Activated CD8-positive, alpha-beta T cell treated with anti-CD3 and anti-CD28 coated beads for 36 hours (primary cell): ENCODE data around the gene FRRS1L. TPM values are rescaled to one million over a fixed set of nuclear protein-coding genes. Genes with fewer than 3 reads are reported as not detected.

ENCODE experiments used
- ATAC-seq: fragments of 200-7000 bp; cut with Tn5 transposase; one replicate; pipeline ENCODE4 v1.10.0; 2021; ENCODE audit warnings: mild to moderate bottlenecking, moderate library complexity
- CTCF ChIA-PET: fragments of 350-600 bp; sonication (Branson Sonifier 250); formaldehyde crosslinking; loops from one replicate; lab custom pipeline; 2021; ENCODE audit warnings: antibody characterized with exemption; lab: Charles Lee
- POLR2A ChIA-PET: fragments of 350-600 bp; sonication (Branson Sonifier 250); formaldehyde crosslinking; loops from one replicate; lab custom pipeline; 2021; ENCODE audit warnings: antibody characterized with exemption; lab: Charles Lee
- DNase-seq: peaks from one replicate; pipeline ENCODE4 v3.0.0-alpha.2; 2020
- H3K27ac Mint-ChIP-seq: one replicate; pipeline ENCODE4 v1.8.0; 2021; ENCODE audit warnings: mild to moderate bottlenecking, mixed read lengths
- H3K27me3 Mint-ChIP-seq: one replicate; pipeline ENCODE4 v1.8.0; 2021; ENCODE audit warnings: mixed read lengths
- H3K36me3 Mint-ChIP-seq: one replicate; pipeline ENCODE4 v1.8.0; 2021; ENCODE audit warnings: low read depth, mixed read lengths
- H3K4me1 Mint-ChIP-seq: one replicate; pipeline ENCODE4 v1.8.0; 2021; ENCODE audit warnings: low read depth, mixed read lengths
- H3K4me3 Mint-ChIP-seq: one replicate; pipeline ENCODE4 v1.8.0; 2021; ENCODE audit warnings: mild to moderate bottlenecking, moderate library complexity, mixed read lengths
- H3K9me3 Mint-ChIP-seq: one replicate; pipeline ENCODE4 v1.8.0; 2021; ENCODE audit warnings: mixed read lengths
- CTCF ChIP-seq: fragments of 200-600 bp; IDR thresholded peaks from one replicate; pipeline ENCODE4 v1.8.0; 2022; ENCODE audit warnings: antibody characterized with exemption, mild to moderate bottlenecking
- intact Hi-C: fragments of 100-400 bp; cut with micrococcal nuclease; formaldehyde crosslinking; loops from one replicate; pipeline ENCODE4 v1.10.0; 2022
- total RNA-seq, 2 experiments: library from RNA; stranded (reverse); gene quantifications; one replicate each; pipeline ENCODE4 v1.2.3, GENCODE V29; 2021

The FRRS1L gene
- total RNA-seq, 2 experiments from 2014 or later, result not detected

DNA sequence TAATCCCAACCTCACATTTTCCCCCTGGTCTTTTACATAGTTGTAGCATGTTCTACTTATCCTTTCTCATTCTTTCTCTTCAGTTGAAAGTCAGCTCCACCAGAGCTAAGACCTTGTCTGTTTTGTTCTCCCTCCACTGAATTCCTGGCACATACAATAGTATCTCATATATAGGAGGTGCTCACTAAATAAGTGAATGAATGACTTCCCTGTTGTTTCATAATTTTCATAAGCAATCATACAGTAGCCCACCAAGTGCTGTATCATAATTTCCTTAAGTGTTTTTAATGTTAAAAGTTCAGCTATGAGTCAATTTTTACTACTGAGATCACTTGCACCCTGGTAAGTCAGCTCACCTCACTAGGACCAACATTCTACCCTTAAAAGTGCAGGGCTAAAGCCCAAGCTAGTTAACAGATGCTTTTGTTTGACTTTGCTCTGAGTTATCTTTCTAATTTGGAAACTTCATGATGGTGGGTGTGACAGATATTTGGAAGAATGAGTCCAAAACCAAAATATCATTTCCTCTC lies 74.9 kb downstream of the FRRS1L start:
- Mint-ChIP-seq H3K27ac (peak overlapping the region; percentile 6), H3K36me3 (peaks cover 48% of the 10 kb centered on the region), H3K4me1 (peaks cover 49% of the 10 kb centered on the region), H3K9me3 (no peaks in the 10 kb centered on the region), H3K4me3 (no peak overlapping the region), H3K27me3 (no peaks in the 10 kb centered on the region)
- ATAC-seq (peak; percentile 86), DNase-seq (no peak)
- POLR2A ChIA-PET, result interaction anchor here (1.2 to 1.4 kb wide), 2 partner anchors 8 to 27 kb away, joined by 4 to 6 read pairs; partner anchors contain the start of gene TMEM245
- no peak for TF ChIP-seq CTCF
- CTCF ChIA-PET, result no interaction called here
- intact Hi-C loops, result no loop called here

DNA sequence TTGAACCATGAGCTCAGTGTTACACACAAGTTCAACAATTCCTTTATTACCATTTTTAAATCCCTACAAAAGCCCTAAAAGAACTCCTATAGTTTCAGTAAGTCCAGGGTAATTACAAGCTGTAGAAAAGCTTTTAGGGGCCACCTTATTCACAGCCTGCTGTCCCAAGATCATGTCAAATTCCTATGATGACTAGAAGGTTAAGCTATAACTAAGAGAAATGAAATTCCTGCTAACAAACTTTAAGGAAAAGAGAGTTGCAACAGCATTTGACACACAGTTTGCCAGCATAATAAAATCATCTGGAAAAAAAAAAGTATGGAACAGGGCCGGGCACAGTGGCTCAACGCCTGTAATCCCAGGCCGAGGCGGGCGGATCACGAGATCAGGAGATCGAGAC lies 78.8 kb downstream of the FRRS1L start:
- no peaks in the 10 kb centered on the region for H3K9me3 Mint-ChIP-seq
- DNase-seq (no peak), ATAC-seq (no peak)
- TF ChIP-seq CTCF, result no peak
- H3K27ac Mint-ChIP-seq, result no peak overlapping the region
- POLR2A ChIA-PET, result interaction anchor here (1.0 kb wide), 1 partner anchor 31 kb away, joined by 3 read pairs; no protein-coding TSS in a partner anchor
- CTCF ChIA-PET, result interaction anchor here (0.6 kb wide), 1 partner anchor 32 kb away, joined by 3 read pairs; the partner anchor contains the start of gene TMEM245
- intact Hi-C loops, result no loop called here
- H3K4me3 Mint-ChIP-seq, result no peak overlapping the region
- no peaks in the 10 kb centered on the region for H3K27me3 Mint-ChIP-seq
- peaks cover 48% of the 10 kb centered on the region for H3K36me3 Mint-ChIP-seq
- H3K4me1 Mint-ChIP-seq, result peaks cover 20% of the 10 kb centered on the region

GRCh38 chr9:109087795-109088194 lies 79.3 kb downstream of the FRRS1L start:
- CTCF ChIA-PET, result interaction anchor here (0.6 to 1.8 kb wide), 2 partner anchors 13 to 32 kb away, joined by 3 read pairs; partner anchors contain the start of gene TMEM245

DNA sequence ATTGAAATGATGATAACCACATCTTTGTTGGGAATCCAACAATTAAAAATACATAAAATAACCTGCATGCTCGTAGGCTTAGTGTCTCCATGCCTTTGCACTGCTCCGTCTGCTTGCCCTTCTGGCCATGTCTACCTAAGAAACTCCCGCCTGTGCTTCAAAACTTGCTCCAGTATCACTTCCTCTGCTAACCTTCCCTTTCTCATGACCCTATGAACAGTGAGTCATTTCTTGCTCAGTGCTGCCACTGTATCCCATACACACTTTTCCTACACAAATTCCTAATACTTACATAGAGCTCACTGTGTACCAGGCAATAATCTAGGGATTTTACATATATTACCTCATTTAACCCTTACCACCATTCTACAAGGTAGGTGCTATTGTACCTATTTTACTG lies 80.8 kb downstream of the FRRS1L start:
- TF ChIP-seq CTCF, result no peak

More at GRCh38 chr9:109087795-109088194, 79.3 kb downstream of the FRRS1L start:
- H3K9me3 Mint-ChIP-seq, result no peaks in the 10 kb centered on the region
- ATAC-seq (no peak), DNase-seq (no peak)
- peaks cover 48% of the 10 kb centered on the region for H3K36me3 Mint-ChIP-seq
- TF ChIP-seq CTCF, result no peak
- intact Hi-C loops, result no loop called here
- H3K4me1 Mint-ChIP-seq, result peaks cover 20% of the 10 kb centered on the region
- H3K27ac Mint-ChIP-seq, result no peak overlapping the region
- POLR2A ChIA-PET, result interaction anchor here (1.0 kb wide), 1 partner anchor 31 kb away, joined by 3 read pairs; no protein-coding TSS in a partner anchor
- H3K27me3 Mint-ChIP-seq, result no peaks in the 10 kb centered on the region
- no peak overlapping the region for H3K4me3 Mint-ChIP-seq

GRCh38 chr9:109085510-109085909 lies 81.5 kb downstream of the FRRS1L start:
- no peak overlapping the region for H3K4me3 Mint-ChIP-seq
- ChIA-PET CTCF (no interaction called here), POLR2A (no interaction called here)
- no peak overlapping the region for H3K27ac Mint-ChIP-seq
- H3K4me1 Mint-ChIP-seq, result peaks cover 13% of the 10 kb centered on the region
- H3K9me3 Mint-ChIP-seq, result no peaks in the 10 kb centered on the region
- H3K27me3 Mint-ChIP-seq, result no peaks in the 10 kb centered on the region
- H3K36me3 Mint-ChIP-seq, result peaks cover 32% of the 10 kb centered on the region
- TF ChIP-seq CTCF, result no peak
- no peak for DNase-seq
- intact Hi-C loops, result no loop called here
- no peak for ATAC-seq

More for the DNA sequence above, 80.8 kb downstream of the FRRS1L start:
- POLR2A ChIA-PET, result no interaction called here
- ATAC-seq, result no peak
- peaks cover 38% of the 10 kb centered on the region for H3K36me3 Mint-ChIP-seq
- H3K27ac Mint-ChIP-seq, result no peak overlapping the region
- H3K9me3 Mint-ChIP-seq, result no peaks in the 10 kb centered on the region
- no peaks in the 10 kb centered on the region for H3K27me3 Mint-ChIP-seq
- no peak overlapping the region for H3K4me3 Mint-ChIP-seq
- intact Hi-C loops, result no loop called here
- CTCF ChIA-PET, result interaction anchor here (1.8 kb wide), 1 partner anchor 14 kb away, joined by 3 read pairs; no protein-coding TSS in a partner anchor
- DNase-seq, result no peak
- peaks cover 13% of the 10 kb centered on the region for H3K4me1 Mint-ChIP-seq
